ENCODE data around the gene KCNJ6.
"Not testable (repeated sequence)": the region's sequence is repeated elsewhere in the genome, so short reads cannot be mapped to it uniquely, and the experiment has no call there.

KCNJ6 gene

GRCh38 chr21:37916310-37917051 is at the start of gene KCNJ6:
TSS of gene KCNJ6 (minus strand) at chr21:37916457. CDS start at chr21:37840682, 75,775 bp downstream.
- peak; percentile 21 for DNase-seq

GRCh38 chr21:37965088-37965805 is 49.0 kb upstream of the KCNJ6 start:
- no peak for DNase-seq

GRCh38 chr21:37958537-37958936 is 42.3 kb upstream of the KCNJ6 start:
- no peak for DNase-seq

- no peak for DNase-seq
These were observed 40.5 kb upstream of the KCNJ6 start for GRCh38 chr21:37956772-37957171.

- DNase-seq: no peak
These were observed 28.8 kb upstream of the KCNJ6 start for GRCh38 chr21:37945036-37945435.

- DNase-seq: no peak
These were observed 28.2 kb upstream of the KCNJ6 start for GRCh38 chr21:37944496-37944895.

GRCh38 chr21:37940691-37941090 is 24.4 kb upstream of the KCNJ6 start:
- no peak for DNase-seq

GRCh38 chr21:37939838-37940237 is 23.6 kb upstream of the KCNJ6 start:
- DNase-seq: no peak

- DNase-seq: no peak
These were observed 23.0 kb upstream of the KCNJ6 start for GRCh38 chr21:37939251-37939650.

GRCh38 chr21:37937668-37938067 is 21.4 kb upstream of the KCNJ6 start:
- no peak for DNase-seq

GRCh38 chr21:37936010-37936785 is 19.9 kb upstream of the KCNJ6 start:
- DNase-seq: no peak

GRCh38 chr21:37932936-37933335 is 16.7 kb upstream of the KCNJ6 start:
- no peak for DNase-seq

GRCh38 chr21:37927711-37928110 is 11.5 kb upstream of the KCNJ6 start:
- DNase-seq: no peak

GRCh38 chr21:37921091-37921490 is 4.8 kb upstream of the KCNJ6 start:
- no peak for DNase-seq

- DNase-seq: not testable (repeated sequence)
These were observed 4.0 kb upstream of the KCNJ6 start for GRCh38 chr21:37920302-37920701.

GRCh38 chr21:37917612-37918011 is 1.4 kb upstream of the KCNJ6 start:
- DNase-seq: no peak

- no peak for DNase-seq
These were observed 332 bp downstream of the KCNJ6 start for GRCh38 chr21:37915941-37916309.

GRCh38 chr21:37915497-37915911 is 753 bp downstream of the KCNJ6 start:
- DNase-seq: no peak

GRCh38 chr21:37912616-37913015 is 3.6 kb downstream of the KCNJ6 start:
- no peak for DNase-seq

- DNase-seq: no peak
These were observed 6.3 kb downstream of the KCNJ6 start for GRCh38 chr21:37909936-37910335.

GRCh38 chr21:37908691-37909090 is 7.6 kb downstream of the KCNJ6 start:
- DNase-seq: no peak

- no peak for DNase-seq
These were observed 9.2 kb downstream of the KCNJ6 start for GRCh38 chr21:37907076-37907475.

GRCh38 chr21:37905291-37905690 is 11.0 kb downstream of the KCNJ6 start:
- no peak for DNase-seq

- no peak for DNase-seq
These were observed 11.4 kb downstream of the KCNJ6 start for GRCh38 chr21:37904856-37905255.
